GM23248 (cell line): ENCODE data around the gene VPS54. TPM values are rescaled to one million over a fixed set of nuclear protein-coding genes. Genes with fewer than 3 reads are reported as not detected.

Source experiments
- DNase-seq: peaks from one replicate; pipeline ENCODE4 v3.0.0-alpha.2; 2015
- H2AFZ ChIP-seq: fragments of 200-600 bp; sonication (generic); 2 replicates; pipeline ENCODE4 v1.6.1; 2016; ENCODE audit warnings: antibody characterized with exemption
- H3F3A ChIP-seq: fragments of 200-600 bp; sonication (generic); 2 replicates; pipeline ENCODE4 v1.6.1; 2016; ENCODE audit warnings: mild to moderate bottlenecking, antibody characterized with exemption, mixed run types; ENCODE audit not compliant: insufficient read depth
- H3K27ac ChIP-seq: fragments of 200-600 bp; sonication (generic); 2 replicates; pipeline ENCODE4 v1.5.1; 2016; ENCODE audit warnings: mild to moderate bottlenecking
- H3K27me3 ChIP-seq: fragments of 200-600 bp; sonication (generic); replicated peaks from 2 replicates; pipeline ENCODE4 v1.6.1; 2016; ENCODE audit warnings: mild to moderate bottlenecking; ENCODE audit not compliant: insufficient read depth
- H3K36me3 ChIP-seq: fragments of 200-600 bp; sonication (generic); 2 replicates; pipeline ENCODE4 v1.6.1; 2016; ENCODE audit warnings: low read depth, mild to moderate bottlenecking
- H3K4me1 ChIP-seq: fragments of 200-600 bp; sonication (generic); 2 replicates; pipeline ENCODE4 v1.6.1; 2016; ENCODE audit warnings: mild to moderate bottlenecking; ENCODE audit not compliant: insufficient read depth
- H3K4me2 ChIP-seq: fragments of 200-600 bp; sonication (generic); one replicate; pipeline ENCODE4 v1.6.1; 2016; ENCODE audit warnings: mild to moderate bottlenecking; ENCODE audit not compliant: unreplicated experiment
- H3K4me3 ChIP-seq: fragments of 200-600 bp; sonication (generic); 2 replicates; pipeline ENCODE4 v1.5.1; 2016; ENCODE audit warnings: mild to moderate bottlenecking
- H3K79me2 ChIP-seq: fragments of 200-600 bp; sonication (generic); 2 replicates; pipeline ENCODE4 v1.6.1; 2016; ENCODE audit warnings: mild to moderate bottlenecking; ENCODE audit not compliant: insufficient read depth
- H3K9ac ChIP-seq: fragments of 200-600 bp; sonication (generic); 2 replicates; pipeline ENCODE4 v1.6.1; 2016; ENCODE audit warnings: mild to moderate bottlenecking
- H3K9me2 ChIP-seq: fragments of 200-600 bp; sonication (generic); 2 replicates; pipeline ENCODE4 v1.6.1; 2016; ENCODE audit warnings: mixed run types, mild to moderate bottlenecking, moderate library complexity; ENCODE audit not compliant: insufficient read depth
- H3K9me3 ChIP-seq: fragments of 200-600 bp; sonication (generic); one replicate; pipeline ENCODE4 v1.6.1; 2017; ENCODE audit warnings: low read depth
- H4K20me1 ChIP-seq: fragments of 200-600 bp; sonication (generic); 2 replicates; pipeline ENCODE4 v1.6.0; 2016; ENCODE audit not compliant: insufficient read depth
- EZH2 ChIP-seq: fragments of 200-600 bp; sonication (generic); IDR thresholded peaks from 2 replicates; pipeline ENCODE4 v1.6.1; 2018; ENCODE audit warnings: antibody characterized with exemption, mild to moderate bottlenecking; ENCODE audit not compliant: insufficient read depth, poor library complexity, severe bottlenecking
- EZH2phosphoT487 ChIP-seq: fragments of 200-600 bp; sonication (generic); IDR thresholded peaks from 2 replicates; pipeline ENCODE4 v1.6.1; 2018; ENCODE audit warnings: antibody characterized with exemption, moderate library complexity, mild to moderate bottlenecking, low read depth; ENCODE audit not compliant: insufficient read depth
- WGBS, 2 experiments: methylation state at CpG; one replicate each; pipeline ENCODE4 v1.1.6; 2015 to 2017; ENCODE audit warnings: low lambda C conversion rate in 2 of 2, low coverage in 1 of 2; ENCODE audit errors: missing lambda C conversion rate in 2 of 2; 5-methylcytosine and 5-hydroxymethylcytosine counted together
- in situ Hi-C: fragments of 300-500 bp; cut with MboI; formaldehyde crosslinking; loops from 2 replicates; pipeline ENCODE4 v1.15.0; 2020
- polyA plus RNA-seq: library from polyadenylated mRNA; unstranded; fragments of >200 nt; fragmentation: Nextera tagmentation; extraction: Ambion mirVana; gene quantifications from 2 replicates; pipeline ENCODE4 v1.2.1, GENCODE V29; 2016
- total RNA-seq: library from RNA; depleted of rRNA; stranded (reverse); fragments of >200 nt; shearing (Covaris generic); gene quantifications from 2 replicates; pipeline ENCODE4 v1.2.3, GENCODE V29; 2014

VPS54 gene
- total and polyA plus RNA-seq, 2 experiments from 2014 or later: 6.5 to 12.9 TPM

- H3K27ac ChIP-seq: no peak overlapping the region; the same call in 1 of the 2 replicates
- WGBS, 2 experiments: 73 to 74% methylated on average over 4 of the region's 4 CpGs
- H3K4me3 ChIP-seq: no peak overlapping the region
- TF ChIP-seq EZH2phosphoT487 (no peak), EZH2 (no peak)
- H3K9me3 ChIP-seq: no peaks in the 10 kb centered on the region
- H3F3A ChIP-seq: peaks cover 74% of the 10 kb centered on the region
- H2AFZ ChIP-seq: no peak overlapping the region
- H3K79me2 ChIP-seq: peaks cover 87% of the 10 kb centered on the region
- H3K4me2 ChIP-seq: peak overlapping the region; percentile 30
- no peaks in the 10 kb centered on the region for H4K20me1 ChIP-seq
- peaks cover 42% of the 10 kb centered on the region for H3K4me1 ChIP-seq
- in situ Hi-C loops: no loop called here
- no peaks in the 10 kb centered on the region for H3K27me3 ChIP-seq
- DNase-seq: no peak
- H3K9ac ChIP-seq: no peak overlapping the region
- no peaks in the 10 kb centered on the region for H3K9me2 ChIP-seq
- H3K36me3 ChIP-seq: peaks cover 28% of the 10 kb centered on the region; the same call in 1 of the 2 replicates
Measured at GRCh38 chr2:63871864-63872263, 147.4 kb downstream of the VPS54 start.

- Histone ChIP-seq H3K9me2 (no peaks in the 10 kb centered on the region), H3K79me2 (peaks cover 88% of the 10 kb centered on the region), H3K4me3 (no peak overlapping the region), H3K9ac (no peak overlapping the region), H3K4me2 (no peak overlapping the region), H3K27me3 (no peaks in the 10 kb centered on the region), H3K27ac (peak overlapping the region; percentile 54; the same call in 1 of the 2 replicates), H3K9me3 (no peaks in the 10 kb centered on the region), H4K20me1 (no peaks in the 10 kb centered on the region), H3K36me3 (peaks cover 23% of the 10 kb centered on the region; the same call in 1 of the 2 replicates), H2AFZ (no peak overlapping the region), H3K4me1 (peaks cover 36% of the 10 kb centered on the region), H3F3A (peaks cover 64% of the 10 kb centered on the region)
- TF ChIP-seq EZH2 (no peak), EZH2phosphoT487 (no peak)
- in situ Hi-C loops: no loop called here
- DNase-seq: no peak
- WGBS, 2 experiments: 72 to 81% methylated on average over 4 of the region's 4 CpGs
Measured at GRCh38 chr2:63870679-63871078, 148.5 kb downstream of the VPS54 start.

GRCh38 chr2:63866009-63866709 is 153.1 kb downstream of the VPS54 start:
- H3K27ac ChIP-seq: no peak overlapping the region
- H3K9me3 ChIP-seq: no peaks in the 10 kb centered on the region
- no peak overlapping the region for H3K4me3 ChIP-seq
- H3K4me1 ChIP-seq: peaks cover 25% of the 10 kb centered on the region
- H3K9me2 ChIP-seq: no peaks in the 10 kb centered on the region
- peaks cover 28% of the 10 kb centered on the region for H3K36me3 ChIP-seq
- H2AFZ ChIP-seq: no peak overlapping the region
- no peak overlapping the region for H3K4me2 ChIP-seq
- no peak for DNase-seq
- H3K79me2 ChIP-seq: peaks cover 96% of the 10 kb centered on the region
- in situ Hi-C loops: no loop called here
- H4K20me1 ChIP-seq: no peaks in the 10 kb centered on the region
- H3K9ac ChIP-seq: no peak overlapping the region
- TF ChIP-seq EZH2 (no peak), EZH2phosphoT487 (no peak)
- peaks cover 41% of the 10 kb centered on the region; the same call in 1 of the 2 replicates for H3F3A ChIP-seq
- H3K27me3 ChIP-seq: no peaks in the 10 kb centered on the region
- WGBS, 2 experiments: 95 to 99% methylated on average over 2 of the region's 2 CpGs

- Histone ChIP-seq H3K9me2 (no peaks in the 10 kb centered on the region), H3K36me3 (peaks cover 28% of the 10 kb centered on the region), H3K9ac (no peak overlapping the region), H3K4me1 (peaks cover 17% of the 10 kb centered on the region), H4K20me1 (no peaks in the 10 kb centered on the region), H3K79me2 (peaks cover 99% of the 10 kb centered on the region), H3K27ac (no peak overlapping the region), H3F3A (peaks cover 36% of the 10 kb centered on the region; the same call in 1 of the 2 replicates), H2AFZ (no peak overlapping the region), H3K4me2 (no peak overlapping the region), H3K9me3 (no peaks in the 10 kb centered on the region), H3K27me3 (no peaks in the 10 kb centered on the region), H3K4me3 (no peak overlapping the region)
- TF ChIP-seq EZH2: no peak
- TF ChIP-seq EZH2phosphoT487: no peak
- in situ Hi-C loops: no loop called here
- peak; percentile 57 for DNase-seq
- 95% methylated on average over 6 of the region's 6 CpGs for WGBS, 2 experiments
Measured at GRCh38 chr2:63865159-63865799, 153.9 kb downstream of the VPS54 start.
